ENCODE data around the gene SAA1.
"Not testable (repeated sequence)": the region's sequence is repeated elsewhere in the genome, so short reads cannot be mapped to it uniquely, and the experiment has no call there.

Gene SAA1

GRCh38 chr11:18261721-18262120, 4.3 kb upstream of the SAA1 start:
- DNase-seq, result no peak

GRCh38 chr11:18262681-18263350, 3.2 kb upstream of the SAA1 start:
- not testable (repeated sequence) for DNase-seq

GRCh38 chr11:18264035-18264434, 2.0 kb upstream of the SAA1 start:
- DNase-seq, result no peak

GRCh38 chr11:18264677-18265555, 1.1 kb upstream of the SAA1 start:
- no peak for DNase-seq

GRCh38 chr11:18267335-18268133, 1.5 kb downstream of the SAA1 start:
- DNase-seq, result not testable (repeated sequence)

- DNase-seq, result not testable (repeated sequence)
These were observed 3.2 kb downstream of the SAA1 start for GRCh38 chr11:18269252-18269651.

- DNase-seq, result no peak
These were observed 4.0 kb downstream of the SAA1 start for GRCh38 chr11:18270102-18270501.

- no peak for DNase-seq
These were observed 5.1 kb downstream of the SAA1 start for GRCh38 chr11:18271206-18271605.

- DNase-seq, result no peak
These were observed 11.7 kb downstream of the SAA1 start for GRCh38 chr11:18277565-18278271.

GRCh38 chr11:18280438-18281045, 14.5 kb downstream of the SAA1 start:
- DNase-seq, result no peak

GRCh38 chr11:18282626-18283025, 16.6 kb downstream of the SAA1 start:
- no peak for DNase-seq

- no peak for DNase-seq
These were observed 19.8 kb downstream of the SAA1 start for GRCh38 chr11:18285841-18286240.

GRCh38 chr11:18288911-18289310, 22.8 kb downstream of the SAA1 start:
- no peak for DNase-seq

- DNase-seq, result no peak
These were observed 28.8 kb downstream of the SAA1 start for GRCh38 chr11:18294862-18295261.

- no peak for DNase-seq
These were observed 29.3 kb downstream of the SAA1 start for GRCh38 chr11:18295316-18295715.

- no peak for DNase-seq
These were observed 33.7 kb downstream of the SAA1 start for GRCh38 chr11:18299721-18300120.

GRCh38 chr11:18304745-18305144, 38.7 kb downstream of the SAA1 start:
- DNase-seq, result no peak

GRCh38 chr11:18307461-18308139, 41.5 kb downstream of the SAA1 start:
- no peak for DNase-seq

GRCh38 chr11:18308242-18308641, 42.2 kb downstream of the SAA1 start:
- no peak for DNase-seq

GRCh38 chr11:18309691-18310090, 43.6 kb downstream of the SAA1 start:
- DNase-seq, result no peak

GRCh38 chr11:18310800-18311340, 44.8 kb downstream of the SAA1 start:
- no peak for DNase-seq

Data from activated CD4-positive, alpha-beta T cell treated with anti-CD3 and anti-CD28 coated beads, Interleukin-2, amount 50 U/mL, for 1 hour (primary cell).